ENCODE measurements around the gene PADI2.

The PADI2 gene

GRCh38 chr1:17137441-17137840, 18.2 kb upstream of the PADI2 start:
- no peak for DNase-seq

GRCh38 chr1:17136936-17137335, 17.7 kb upstream of the PADI2 start:
- no peak for DNase-seq

- DNase-seq, result no peak
Measured at GRCh38 chr1:17136145-17136544, 16.9 kb upstream of the PADI2 start.

GRCh38 chr1:17135530-17135929, 16.3 kb upstream of the PADI2 start:
- DNase-seq, result no peak

GRCh38 chr1:17134724-17135123, 15.5 kb upstream of the PADI2 start:
- DNase-seq, result no peak

GRCh38 chr1:17134034-17134433, 14.8 kb upstream of the PADI2 start:
- DNase-seq, result no peak

- no peak for DNase-seq
Measured at GRCh38 chr1:17130138-17130635, 10.9 kb upstream of the PADI2 start.

- DNase-seq, result no peak
Measured at GRCh38 chr1:17128361-17128760, 9.1 kb upstream of the PADI2 start.

- DNase-seq, result peak; percentile 79
Measured at GRCh38 chr1:17125756-17126237, 6.5 kb upstream of the PADI2 start.

GRCh38 chr1:17123196-17124045, 4.2 kb upstream of the PADI2 start:
- DNase-seq, result no peak

GRCh38 chr1:17122521-17123164, 3.4 kb upstream of the PADI2 start:
- no peak for DNase-seq

GRCh38 chr1:17121881-17122280, 2.6 kb upstream of the PADI2 start:
- DNase-seq, result no peak

GRCh38 chr1:17120962-17121837, 1.9 kb upstream of the PADI2 start:
- no peak for DNase-seq

- no peak for DNase-seq
Measured at GRCh38 chr1:17120481-17120877, 1.2 kb upstream of the PADI2 start.

GRCh38 chr1:17119773-17120480, 676 bp upstream of the PADI2 start:
- no peak for DNase-seq

GRCh38 chr1:17118706-17119075, 560 bp downstream of the PADI2 start:
- DNase-seq, result no peak

GRCh38 chr1:17118268-17118667, 983 bp downstream of the PADI2 start:
- DNase-seq, result no peak

- DNase-seq, result no peak
Measured at GRCh38 chr1:17117451-17118265, 1.6 kb downstream of the PADI2 start.

GRCh38 chr1:17116643-17117042, 2.6 kb downstream of the PADI2 start:
- no peak for DNase-seq

- DNase-seq, result no peak
Measured at GRCh38 chr1:17113963-17114362, 5.3 kb downstream of the PADI2 start.

GRCh38 chr1:17112496-17113236, 6.6 kb downstream of the PADI2 start:
- no peak for DNase-seq
